Spleen (tissue), 11 donors: ENCODE data around the gene PODXL2. TPM values are rescaled to one million over a fixed set of nuclear protein-coding genes. Genes with fewer than 3 reads are reported as not detected.

Experiments used
- DNase-seq: peaks from one replicate; pipeline ENCODE4 v3.0.0-alpha.2; 2020
- H3K27ac ChIP-seq, 8 donors: fragments of 200-600 bp; sonication (generic) in 7 of 8; 1 replicate in 4 of 8; 2 replicates in 4 of 8; pipeline versions ENCODE4 v1.5.0 to v1.8.0; 2016 to 2021; ENCODE audit warnings: inconsistent platforms in 4 of 8, mild to moderate bottlenecking in 4 of 8, moderate library complexity in 1 of 8
- H3K27me3 ChIP-seq, 7 donors: fragments of 200-600 bp; sonication (generic) in 6 of 7; replicated peaks in 1 of 7; 1 replicate in 4 of 7; 2 replicates in 3 of 7; pipeline versions ENCODE4 v1.5.0 to v1.8.0; 2016 to 2021; ENCODE audit warnings: inconsistent platforms in 3 of 7, mild to moderate bottlenecking in 1 of 7
- H3K36me3 ChIP-seq, 6 donors: fragments of 200-600 bp; sonication (generic) in 5 of 6; 1 replicate in 4 of 6; 2 replicates in 2 of 6; pipeline versions ENCODE4 v1.5.0 to v1.8.0; 2016 to 2021; ENCODE audit warnings: inconsistent platforms in 2 of 6
- H3K4me1 ChIP-seq, 6 donors: fragments of 200-600 bp; sonication (generic) in 5 of 6; 1 replicate in 3 of 6; 2 replicates in 3 of 6; pipeline versions ENCODE4 v1.5.0 to v1.8.0; 2016 to 2021; ENCODE audit warnings: inconsistent platforms in 3 of 6
- H3K4me3 ChIP-seq, 8 donors: fragments of 200-600 bp; sonication (generic) in 7 of 8; 1 replicate in 4 of 8; 2 replicates in 4 of 8; pipeline versions ENCODE4 v1.5.0 to v1.8.0; 2016 to 2021; ENCODE audit warnings: inconsistent platforms in 4 of 8, mild to moderate bottlenecking in 4 of 8, moderate library complexity in 2 of 8
- H3K9me3 ChIP-seq, 8 donors: fragments of 200-600 bp; sonication (generic) in 7 of 8; 1 replicate in 4 of 8; 2 replicates in 4 of 8; pipeline versions ENCODE4 v1.5.0 to v1.8.0; 2016 to 2021; ENCODE audit warnings: inconsistent platforms in 4 of 8
- CTCF ChIP-seq, 11 experiments: fragments of 200-600 bp in 7 of 11; fragments of 450-650 bp in 4 of 11; sonication (generic) in 4 of 11; IDR thresholded peaks in 8 of 11; conservative IDR thresholded peaks in 3 of 11; 1 replicate in 7 of 11; 2 replicates in 4 of 11; pipeline versions ENCODE4 v1.4.0 to v1.8.0; 2016 to 2021; ENCODE audit warnings: antibody characterized with exemption in 11 of 11, inconsistent platforms in 4 of 11, mild to moderate bottlenecking in 1 of 11
- POLR2A ChIP-seq, 3 donors: fragments of 450-650 bp; IDR thresholded peaks; one replicate each; pipeline ENCODE4 v1.5.1; 2017; ENCODE audit warnings: antibody characterized with exemption in 3 of 3, mild to moderate bottlenecking in 1 of 3
- POLR2AphosphoS5 ChIP-seq, 3 donors: sonication (generic); formaldehyde crosslinking; IDR thresholded peaks; one replicate each; pipeline ENCODE4 v1.5.1; 2017; ENCODE audit warnings: antibody characterized with exemption in 3 of 3
- WGBS, 5 donors: extraction: QIAGEN DNeasy Blood & Tissue Kit in 3 of 5; methylation state at CpG; one replicate each; pipeline versions ENCODE4 v1.1.5 to v1.1.7; 2013 to 2018; 5-methylcytosine and 5-hydroxymethylcytosine counted together
- intact Hi-C: fragments of 100-400 bp; cut with DNase I; formaldehyde crosslinking; loops from one replicate; pipeline ENCODE4 v1.15.0; 2023; ENCODE audit warnings: low total_unique reads
- polyA plus RNA-seq, 3 donors: library from polyadenylated mRNA; stranded (reverse); fragments of 200-250 nt; gene quantifications; one replicate each; pipeline ENCODE4 v1.2.1, GENCODE V29; 2013
- total RNA-seq, 7 donors: library from RNA; depleted of rRNA in 3 of 7; stranded (reverse); fragments of >200 nt in 3 of 7; fragmentation: NEBNext Ultra II Directional in 4 of 7; extraction: Animal tissue kit (Norgen Biotek cat#: 25700) in 4 of 7; gene quantifications; one replicate each; pipeline versions ENCODE4 v1.1.0 to v1.2.1, GENCODE V29; 2016 to 2021
- donor health status: healthy with polysubstance abuse.
- donor health status: DM: no; HTN: no; CAD: no; lungs with moderate emphysema.
- donor health status: DM: no; HTN: no; CAD: no.
- donor health status: Bipolar disorder and iron deficiency.
- donor health status: healthy.
- donor health status: DM: no; HTN: no; CAD: no.
- donor health status: DM: yes; HTN: yes; CAD: no.

Gene PODXL2
- total and polyA plus RNA-seq, 10 donors = 0.77 to 3.1 (median 2.4) TPM

GRCh38 chr3:127607675-127608361 lies 21.2 kb upstream of the PODXL2 start:
- TF ChIP-seq POLR2AphosphoS5 (IDR thresholded peaks at IDR 0.05) (no peak), CTCF (IDR thresholded peaks at IDR 0.05 in 8 of 11, conservative IDR thresholded peaks at IDR 0.05 in 3 of 11) (no peak), POLR2A (IDR thresholded peaks at IDR 0.05) (no peak)
- Histone ChIP-seq H3K36me3 (peaks cover 0 to 98% (median 46%) of the 10 kb centered on the region in 6 donors), H3K9me3 (no peaks in the 10 kb centered on the region), H3K27ac (no peak overlapping the region), H3K27me3 (no peaks in the 10 kb centered on the region), H3K4me1 (peaks cover 0 to 25% (median 3%) of the 10 kb centered on the region in 6 donors), H3K4me3 (no peak overlapping the region)
- intact Hi-C loops = no loop called here
- 82 to 97% (median 86%) methylated on average over 7 of the region's 7 CpGs for WGBS, 5 donors
- DNase-seq = peak; percentile 21

GRCh38 chr3:127608362-127608718 lies 20.6 kb upstream of the PODXL2 start:
- peak overlapping the region in 1 of 8 donors; percentile 73 for H3K27ac ChIP-seq
- peaks cover 0 to 30% (median 3%) of the 10 kb centered on the region in 6 donors for H3K4me1 ChIP-seq
- H3K4me3 ChIP-seq = no peak overlapping the region
- TF ChIP-seq POLR2A (IDR thresholded peaks at IDR 0.05) = no peak
- no peak for TF ChIP-seq CTCF (IDR thresholded peaks at IDR 0.05 in 8 of 11, conservative IDR thresholded peaks at IDR 0.05 in 3 of 11)
- TF ChIP-seq POLR2AphosphoS5 (IDR thresholded peaks at IDR 0.05) = no peak
- H3K9me3 ChIP-seq = no peaks in the 10 kb centered on the region
- 78 to 93% (median 84%) methylated on average over 14 of the region's 14 CpGs for WGBS, 5 donors
- peaks cover 0 to 98% (median 49%) of the 10 kb centered on the region in 6 donors for H3K36me3 ChIP-seq
- no peaks in the 10 kb centered on the region for H3K27me3 ChIP-seq
- intact Hi-C loops = no loop called here
- peak; percentile 70 for DNase-seq

- no peaks in the 10 kb centered on the region for H3K27me3 ChIP-seq
- intact Hi-C loops = no loop called here
- DNase-seq = no peak
- no peaks in the 10 kb centered on the region for H3K9me3 ChIP-seq
- H3K36me3 ChIP-seq = peaks cover 0 to 96% (median 44%) of the 10 kb centered on the region in 6 donors
- H3K4me3 ChIP-seq = no peak overlapping the region
- TF ChIP-seq POLR2A (IDR thresholded peaks at IDR 0.05) (no peak), POLR2AphosphoS5 (IDR thresholded peaks at IDR 0.05) (no peak), CTCF (IDR thresholded peaks at IDR 0.05 in 8 of 11, conservative IDR thresholded peaks at IDR 0.05 in 3 of 11) (no peak)
- peaks cover 0 to 30% (median 3%) of the 10 kb centered on the region in 6 donors for H3K4me1 ChIP-seq
- peak overlapping the region in 3 of 8 donors; percentile 29 to 73 (median 51) for H3K27ac ChIP-seq
- WGBS, 5 donors = 74 to 87% (median 84%) methylated on average over 5 of the region's 5 CpGs
Measured at GRCh38 chr3:127610105-127610504, 18.9 kb upstream of the PODXL2 start.

- Histone ChIP-seq H3K27ac (no peak overlapping the region), H3K4me1 (peaks cover 0 to 30% (median 3%) of the 10 kb centered on the region in 6 donors), H3K9me3 (no peaks in the 10 kb centered on the region), H3K4me3 (no peak overlapping the region), H3K27me3 (no peaks in the 10 kb centered on the region), H3K36me3 (peaks cover 0 to 96% (median 44%) of the 10 kb centered on the region in 6 donors)
- TF ChIP-seq POLR2AphosphoS5 (IDR thresholded peaks at IDR 0.05) = no peak
- WGBS, 5 donors = 81 to 97% (median 94%) methylated on average over 8 of the region's 8 CpGs
- intact Hi-C loops = no loop called here
- DNase-seq = peak; percentile 58
Measured at GRCh38 chr3:127611251-127611650, 17.7 kb upstream of the PODXL2 start.
